SK-N-MC (cell line): ENCODE measurements around the gene MOCOS.

Experiments
- EZH2 ChIP-seq: fragments of 200-600 bp; sonication (generic); IDR thresholded peaks from one replicate; pipeline ENCODE4 v1.6.1; 2017; ENCODE audit warnings: antibody characterized with exemption
- FOXP2 ChIP-seq: optimal IDR thresholded peaks from 2 replicates; pipeline ENCODE3; 2011; ENCODE audit warnings: mild to moderate bottlenecking, moderate library complexity; ENCODE audit not compliant: insufficient read depth; ENCODE audit errors: extremely low read length, control extremely low read depth
- POLR2AphosphoS5 ChIP-seq: IDR thresholded peaks from 2 replicates; pipeline ENCODE4 v1.6.1; 2012; ENCODE audit warnings: mild to moderate bottlenecking, low read depth, low read length, borderline replicate concordance

DNA sequence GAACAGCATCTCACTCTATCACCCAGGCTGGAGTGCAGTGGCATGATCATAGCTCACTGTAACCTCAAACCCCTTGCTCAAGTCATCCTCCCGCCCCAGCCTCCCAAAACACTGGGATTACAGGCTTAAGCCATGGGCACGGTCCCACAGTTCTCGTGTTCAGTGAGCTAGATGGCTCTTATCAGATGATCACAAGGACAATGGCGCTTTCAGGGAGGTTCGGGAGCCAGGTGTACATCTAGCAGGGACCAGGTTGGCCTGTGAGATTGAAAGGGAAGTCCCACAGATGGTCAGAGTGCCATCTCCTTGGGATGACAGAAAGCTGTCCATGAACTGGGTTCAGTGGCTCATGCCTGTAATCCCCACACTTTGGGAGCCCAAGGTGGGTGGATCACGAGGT, 96.2 kb downstream of the MOCOS start:
- no peak for TF ChIP-seq EZH2
- TF ChIP-seq POLR2AphosphoS5: no peak
- no peak for TF ChIP-seq FOXP2
